DND-41 (cell line): Measurements from ENCODE around the gene FARSB.
A peak's percentile ranks its signal among the peaks of the same experiment; 100 is the strongest.

Source experiments
- ATAC-seq: fragments of 200-7000 bp; cut with Tn5 transposase; 3 replicates; pipeline ENCODE4 v1.9.1; 2021; ENCODE audit warnings: low read depth; ENCODE audit not compliant: insufficient read depth
- DNase-seq: peaks from one replicate; pipeline ENCODE4 v3.0.0-alpha.2; 2020
- H2AFZ ChIP-seq: 2 replicates; pipeline ENCODE4 v1.6.0; 2012; ENCODE audit warnings: low read depth, low read length
- H3K27ac ChIP-seq: 2 replicates; pipeline ENCODE4 v1.5.1; 2012; ENCODE audit warnings: low read length, inconsistent platforms
- H3K27me3 ChIP-seq: fragments of 200-600 bp; sonication (generic); 2 replicates; pipeline ENCODE4 v1.6.0; 2012; ENCODE audit warnings: low read length, mild to moderate bottlenecking, inconsistent platforms; ENCODE audit not compliant: insufficient read depth, poor library complexity
- H3K36me3 ChIP-seq: 2 replicates; pipeline ENCODE4 v1.5.1; 2012; ENCODE audit warnings: low read length, inconsistent platforms; ENCODE audit not compliant: insufficient read depth
- H3K4me1 ChIP-seq: 2 replicates; pipeline ENCODE4 v1.5.1; 2012; ENCODE audit warnings: mild to moderate bottlenecking, low read length; ENCODE audit not compliant: insufficient read depth
- H3K4me2 ChIP-seq: 2 replicates; pipeline ENCODE4 v1.6.0; 2012; ENCODE audit warnings: mild to moderate bottlenecking, moderate library complexity, low read length, inconsistent platforms; ENCODE audit not compliant: insufficient read depth
- H3K4me3 ChIP-seq, 2 experiments: fragments of 200-600 bp in 1 of 2; shearing (Covaris generic) in 1 of 2; 2 replicates each; pipeline ENCODE4 v1.5.1; 2012 to 2016; ENCODE audit warnings: inconsistent platforms in 2 of 2, low read length in 2 of 2, mild to moderate bottlenecking in 2 of 2, low read depth in 1 of 2, moderate library complexity in 1 of 2
- H3K79me2 ChIP-seq: 2 replicates; pipeline ENCODE4 v1.6.0; 2012; ENCODE audit warnings: low read length, inconsistent platforms; ENCODE audit not compliant: insufficient read depth
- H3K9ac ChIP-seq: 2 replicates; pipeline ENCODE4 v1.6.0; 2012; ENCODE audit warnings: low read depth, mild to moderate bottlenecking, inconsistent platforms, low read length, moderate library complexity
- H3K9me3 ChIP-seq: 2 replicates; pipeline ENCODE4 v1.5.1; 2012; ENCODE audit warnings: low read length, moderate library complexity, mild to moderate bottlenecking, inconsistent platforms; ENCODE audit not compliant: insufficient read depth, severe bottlenecking
- H4K20me1 ChIP-seq: 2 replicates; pipeline ENCODE4 v1.6.0; 2012; ENCODE audit warnings: low read length; ENCODE audit not compliant: insufficient read depth
- EZH2 ChIP-seq: IDR thresholded peaks from 3 replicates; pipeline ENCODE4 v1.6.1; 2012; ENCODE audit warnings: borderline replicate concordance, low read depth, mild to moderate bottlenecking, moderate library complexity, low read length, inconsistent platforms; ENCODE audit not compliant: severe bottlenecking
- TF ChIP-seq, protein P1 (sequence below): IDR thresholded peaks from 2 replicates; pipeline ENCODE4 v1.5.1; 2012; ENCODE audit warnings: borderline replicate concordance, low read length, moderate library complexity, mild to moderate bottlenecking; ENCODE audit not compliant: poor library complexity, severe bottlenecking; ENCODE audit errors: extremely low read depth

FARSB gene

DNA sequence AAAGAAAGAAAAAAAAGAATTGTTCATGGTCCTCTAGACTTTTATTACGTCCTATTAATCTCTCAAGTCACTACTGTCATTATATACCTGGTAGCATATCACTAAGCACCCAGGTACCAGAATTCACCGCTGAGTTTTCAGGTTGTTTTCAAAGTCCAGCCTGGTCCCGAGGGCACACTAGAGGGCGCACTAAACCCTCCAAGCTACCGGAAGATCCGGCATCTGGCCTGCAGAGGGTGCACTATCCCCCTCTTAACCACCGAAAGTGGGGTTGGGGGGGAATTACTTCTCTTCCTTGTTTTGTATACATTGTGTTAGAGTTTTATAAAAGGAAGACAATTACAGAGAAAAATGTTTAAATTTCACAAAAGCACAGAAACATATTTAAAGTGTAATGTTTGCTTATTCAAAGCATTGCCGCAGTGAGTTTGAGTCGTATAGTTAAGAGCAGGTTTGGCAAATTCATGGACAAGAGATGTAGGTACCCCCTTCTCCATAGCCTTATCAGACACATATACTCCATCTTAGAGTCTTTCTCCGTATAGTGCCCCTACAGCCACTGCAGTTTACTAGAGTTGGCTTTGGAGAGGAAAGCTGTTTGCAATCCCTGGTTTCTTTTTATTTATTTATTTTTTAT is 34.8 kb upstream of the FARSB start:
- H3K27me3 ChIP-seq: no peaks in the 10 kb centered on the region
- ATAC-seq (peak; percentile 96), DNase-seq (peak; percentile 81)
- H3K4me2 ChIP-seq: peak overlapping the region; percentile 15; the same call in 1 of the 2 replicates
- peak overlapping the region; percentile 58; the same call in 1 of the 2 replicates for H3K27ac ChIP-seq
- H3K9me3 ChIP-seq: no peaks in the 10 kb centered on the region
- H4K20me1 ChIP-seq: no peaks in the 10 kb centered on the region
- TF ChIP-seq, protein P1, sequence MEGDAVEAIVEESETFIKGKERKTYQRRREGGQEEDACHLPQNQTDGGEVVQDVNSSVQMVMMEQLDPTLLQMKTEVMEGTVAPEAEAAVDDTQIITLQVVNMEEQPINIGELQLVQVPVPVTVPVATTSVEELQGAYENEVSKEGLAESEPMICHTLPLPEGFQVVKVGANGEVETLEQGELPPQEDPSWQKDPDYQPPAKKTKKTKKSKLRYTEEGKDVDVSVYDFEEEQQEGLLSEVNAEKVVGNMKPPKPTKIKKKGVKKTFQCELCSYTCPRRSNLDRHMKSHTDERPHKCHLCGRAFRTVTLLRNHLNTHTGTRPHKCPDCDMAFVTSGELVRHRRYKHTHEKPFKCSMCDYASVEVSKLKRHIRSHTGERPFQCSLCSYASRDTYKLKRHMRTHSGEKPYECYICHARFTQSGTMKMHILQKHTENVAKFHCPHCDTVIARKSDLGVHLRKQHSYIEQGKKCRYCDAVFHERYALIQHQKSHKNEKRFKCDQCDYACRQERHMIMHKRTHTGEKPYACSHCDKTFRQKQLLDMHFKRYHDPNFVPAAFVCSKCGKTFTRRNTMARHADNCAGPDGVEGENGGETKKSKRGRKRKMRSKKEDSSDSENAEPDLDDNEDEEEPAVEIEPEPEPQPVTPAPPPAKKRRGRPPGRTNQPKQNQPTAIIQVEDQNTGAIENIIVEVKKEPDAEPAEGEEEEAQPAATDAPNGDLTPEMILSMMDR: peak; percentile 100
- TF ChIP-seq EZH2: no peak
- H2AFZ ChIP-seq: peak overlapping the region; percentile 71
- no peaks in the 10 kb centered on the region for H3K79me2 ChIP-seq
- no peaks in the 10 kb centered on the region for H3K36me3 ChIP-seq
- H3K9ac ChIP-seq: no peak overlapping the region
- peaks cover 14% of the 10 kb centered on the region for H3K4me1 ChIP-seq
- H3K4me3 ChIP-seq: no peak overlapping the region

DNA sequence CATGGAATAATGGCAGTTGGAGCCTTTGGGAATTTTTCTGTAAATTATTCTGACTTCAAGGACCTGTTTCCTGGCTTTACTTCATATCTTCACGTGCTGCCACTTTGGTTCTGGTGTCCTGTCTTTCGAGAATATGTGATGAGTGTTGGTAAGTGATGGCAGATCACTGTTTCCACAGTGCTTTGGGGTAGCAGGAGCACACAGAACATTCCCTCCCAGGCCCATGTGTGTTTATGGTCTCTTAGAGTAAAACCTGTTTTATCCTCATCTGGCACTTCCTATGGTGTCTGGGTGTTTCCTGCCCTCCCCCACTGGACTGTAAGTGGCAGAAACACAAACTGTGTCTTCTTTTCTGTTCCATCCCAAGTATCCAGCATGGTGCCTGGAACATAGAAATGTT is 33.4 kb upstream of the FARSB start:
- peaks cover 11% of the 10 kb centered on the region for H3K4me1 ChIP-seq
- no peaks in the 10 kb centered on the region for H3K9me3 ChIP-seq
- no peak overlapping the region for H3K4me2 ChIP-seq
- no peaks in the 10 kb centered on the region for H3K79me2 ChIP-seq
- DNase-seq: no peak
- H3K27me3 ChIP-seq: no peaks in the 10 kb centered on the region
- no peak overlapping the region for H2AFZ ChIP-seq
- no peak overlapping the region for H3K27ac ChIP-seq
- TF ChIP-seq, protein P1: no peak
- TF ChIP-seq EZH2: no peak
- ATAC-seq: no peak
- no peaks in the 10 kb centered on the region for H4K20me1 ChIP-seq
- no peak overlapping the region for H3K4me3 ChIP-seq
- H3K9ac ChIP-seq: no peak overlapping the region
- no peaks in the 10 kb centered on the region for H3K36me3 ChIP-seq

DNA sequence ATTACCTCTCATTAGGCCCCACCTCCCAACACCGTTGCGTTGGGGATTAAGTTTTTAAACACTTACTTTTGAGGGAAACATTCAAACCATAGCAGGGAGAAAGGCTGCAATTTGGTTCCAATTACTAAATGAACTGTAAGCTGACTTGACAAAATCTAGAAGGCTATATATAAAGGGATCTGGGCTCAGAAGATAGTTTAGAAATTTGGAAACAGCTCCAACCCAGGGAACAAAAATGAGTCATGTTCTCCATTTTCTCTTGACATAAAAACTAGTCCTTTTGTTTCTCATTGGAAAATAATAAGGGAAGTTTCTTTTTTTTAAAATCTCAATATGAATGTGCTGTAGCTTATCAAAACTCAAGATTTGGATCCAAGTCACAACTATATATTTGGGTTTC is 33.0 kb upstream of the FARSB start:
- no peak for TF ChIP-seq EZH2
- TF ChIP-seq, protein P1: no peak
- DNase-seq (no peak), ATAC-seq (no peak)
- Histone ChIP-seq H3K79me2 (no peaks in the 10 kb centered on the region), H3K9ac (no peak overlapping the region), H3K36me3 (no peaks in the 10 kb centered on the region), H3K27me3 (no peaks in the 10 kb centered on the region), H3K4me3 (no peak overlapping the region), H3K4me1 (peaks cover 11% of the 10 kb centered on the region), H3K9me3 (no peaks in the 10 kb centered on the region), H3K4me2 (no peak overlapping the region), H2AFZ (no peak overlapping the region), H4K20me1 (no peaks in the 10 kb centered on the region), H3K27ac (no peak overlapping the region)
